Chondrocyte (in vitro differentiated cells): Measurements from ENCODE around the gene ZNF280B. TPM values are rescaled to one million over a fixed set of nuclear protein-coding genes. Genes with fewer than 3 reads are reported as not detected.

ENCODE experiments used
- DNase-seq: peaks from one replicate; pipeline ENCODE4 v3.0.0; 2021; ENCODE audit warnings: mixed read lengths, low spot score
- H3K27ac Mint-ChIP-seq: one replicate; pipeline ENCODE4 v1.8.0; 2021; ENCODE audit warnings: mild to moderate bottlenecking, moderate library complexity, mixed read lengths; ENCODE audit not compliant: unreplicated experiment
- H3K27me3 Mint-ChIP-seq: 2 replicates; pipeline ENCODE4 v1.8.0; 2021; ENCODE audit warnings: low read depth, mixed read lengths
- H3K36me3 Mint-ChIP-seq: 2 replicates; pipeline ENCODE4 v1.8.0; 2021; ENCODE audit warnings: low read depth, mixed read lengths
- H3K4me1 Mint-ChIP-seq: 2 replicates; pipeline ENCODE4 v1.8.0; 2021; ENCODE audit warnings: low read depth, mild to moderate bottlenecking, mixed read lengths
- H3K4me3 Mint-ChIP-seq: one replicate; pipeline ENCODE4 v1.8.0; 2021; ENCODE audit warnings: mild to moderate bottlenecking, moderate library complexity, mixed read lengths; ENCODE audit not compliant: unreplicated experiment
- H3K9me3 Mint-ChIP-seq: 2 replicates; pipeline ENCODE4 v1.8.0; 2021; ENCODE audit warnings: low read depth, mixed read lengths
- CTCF ChIP-seq: fragments of 200-600 bp; sonication (generic); IDR thresholded peaks from 2 replicates; pipeline ENCODE4 v1.5.0; 2021; ENCODE audit warnings: antibody characterized with exemption, mild to moderate bottlenecking, moderate library complexity
- total RNA-seq: library from RNA; stranded (reverse); gene quantifications from 3 replicates; pipeline ENCODE4 v1.2.1, GENCODE V29; 2021

The ZNF280B gene
- total RNA-seq, 1 donor from 2014 or later, result 4.7 TPM

DNA sequence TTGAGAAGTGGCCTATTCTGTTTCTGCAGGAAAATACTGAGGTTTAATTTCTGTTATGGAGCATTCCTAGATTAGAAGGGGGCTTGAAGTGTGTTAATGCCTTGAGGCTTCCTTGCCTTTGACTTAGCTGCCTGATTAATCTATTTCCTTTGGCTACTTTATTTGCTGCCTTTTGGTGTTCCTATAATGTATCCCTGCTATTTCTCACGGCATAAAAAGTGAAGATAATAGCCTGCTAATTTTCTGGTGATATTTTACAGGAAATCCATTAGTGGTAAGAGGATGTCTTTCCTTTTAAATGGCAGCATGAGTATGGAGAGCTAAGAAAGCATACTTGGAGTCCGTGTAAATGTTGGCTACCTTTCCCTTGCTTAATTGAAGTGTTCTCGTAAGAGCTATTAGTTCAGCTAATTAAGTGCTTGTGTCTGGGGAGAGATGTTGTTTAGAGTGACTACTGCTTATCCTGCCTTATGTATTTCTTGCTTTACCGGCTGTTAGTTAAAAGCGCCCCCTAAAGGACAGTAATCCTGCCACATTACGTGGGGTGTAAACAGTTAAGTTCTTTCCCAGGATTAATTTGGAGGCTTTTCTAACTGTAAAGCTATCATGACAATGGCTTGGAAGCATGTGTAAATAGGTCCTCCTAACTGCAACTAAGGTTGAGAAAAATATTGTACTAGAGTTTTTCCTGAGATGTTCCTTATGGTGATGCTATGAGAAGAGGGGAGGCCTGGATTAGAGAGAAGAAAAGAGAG lies 45.6 kb downstream of the ZNF280B start:
- TF ChIP-seq CTCF, result peak; percentile 36
- Mint-ChIP-seq H3K9me3 (peaks cover 17% of the 10 kb centered on the region), H3K27me3 (peaks cover 48% of the 10 kb centered on the region), H3K4me3 (no peak overlapping the region), H3K4me1 (peaks cover 2% of the 10 kb centered on the region), H3K27ac (no peak overlapping the region), H3K36me3 (peaks cover 3% of the 10 kb centered on the region)
- DNase-seq, result no peak

GRCh38 chr22:22461583-22461982 lies 47.0 kb downstream of the ZNF280B start:
- H3K4me1 Mint-ChIP-seq, result peaks cover 2% of the 10 kb centered on the region
- H3K27me3 Mint-ChIP-seq, result peaks cover 42% of the 10 kb centered on the region
- H3K36me3 Mint-ChIP-seq, result peaks cover 3% of the 10 kb centered on the region
- no peak for TF ChIP-seq CTCF
- no peak for DNase-seq
- H3K4me3 Mint-ChIP-seq, result no peak overlapping the region
- H3K9me3 Mint-ChIP-seq, result peaks cover 18% of the 10 kb centered on the region
- no peak overlapping the region for H3K27ac Mint-ChIP-seq

- no peak for DNase-seq
- peaks cover 3% of the 10 kb centered on the region for H3K36me3 Mint-ChIP-seq
- peak; percentile 25 for TF ChIP-seq CTCF
- H3K9me3 Mint-ChIP-seq, result peaks cover 17% of the 10 kb centered on the region
- H3K4me3 Mint-ChIP-seq, result no peak overlapping the region
- no peak overlapping the region for H3K27ac Mint-ChIP-seq
- peaks cover 2% of the 10 kb centered on the region for H3K4me1 Mint-ChIP-seq
- peaks cover 39% of the 10 kb centered on the region for H3K27me3 Mint-ChIP-seq
These were observed 47.4 kb downstream of the ZNF280B start for GRCh38 chr22:22461111-22461510.

- H3K36me3 Mint-ChIP-seq, result peaks cover 3% of the 10 kb centered on the region
- no peak for DNase-seq
- peak; percentile 67 for TF ChIP-seq CTCF
- no peak overlapping the region for H3K4me3 Mint-ChIP-seq
- peaks cover 2% of the 10 kb centered on the region for H3K4me1 Mint-ChIP-seq
- peaks cover 17% of the 10 kb centered on the region for H3K9me3 Mint-ChIP-seq
- peaks cover 37% of the 10 kb centered on the region for H3K27me3 Mint-ChIP-seq
- no peak overlapping the region for H3K27ac Mint-ChIP-seq
These were observed 47.9 kb downstream of the ZNF280B start for GRCh38 chr22:22460635-22461034.

- no peak overlapping the region for H3K27ac Mint-ChIP-seq
- H3K4me3 Mint-ChIP-seq, result no peak overlapping the region
- peaks cover 39% of the 10 kb centered on the region for H3K27me3 Mint-ChIP-seq
- DNase-seq, result no peak
- peaks cover 3% of the 10 kb centered on the region for H3K36me3 Mint-ChIP-seq
- no peak for TF ChIP-seq CTCF
- H3K9me3 Mint-ChIP-seq, result peaks cover 17% of the 10 kb centered on the region
- peaks cover 2% of the 10 kb centered on the region for H3K4me1 Mint-ChIP-seq
These were observed 48.5 kb downstream of the ZNF280B start for GRCh38 chr22:22460060-22460459.
